ENCODE data around the gene SCO1.

DNA sequence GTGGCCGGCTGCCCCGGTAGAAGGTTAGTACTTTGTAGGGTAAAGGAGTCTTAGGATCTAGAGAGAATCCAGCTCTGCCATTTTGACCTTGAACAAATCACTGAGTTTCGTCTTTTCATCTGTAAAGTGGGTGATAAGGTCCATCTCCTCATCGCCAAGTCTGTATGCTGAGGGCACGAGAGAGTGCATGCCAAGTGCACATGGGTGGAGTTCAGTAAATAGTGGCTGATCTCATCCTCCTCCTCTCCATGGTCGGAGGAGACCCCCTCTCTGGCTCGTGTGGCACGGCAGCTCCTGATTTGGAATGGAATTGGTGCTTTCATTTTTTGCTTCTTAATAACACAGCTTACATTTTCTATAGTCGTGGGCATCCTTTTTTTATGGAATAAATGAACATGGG is 70.9 kb downstream of the SCO1 start:
- TF ChIP-seq, protein P1, sequence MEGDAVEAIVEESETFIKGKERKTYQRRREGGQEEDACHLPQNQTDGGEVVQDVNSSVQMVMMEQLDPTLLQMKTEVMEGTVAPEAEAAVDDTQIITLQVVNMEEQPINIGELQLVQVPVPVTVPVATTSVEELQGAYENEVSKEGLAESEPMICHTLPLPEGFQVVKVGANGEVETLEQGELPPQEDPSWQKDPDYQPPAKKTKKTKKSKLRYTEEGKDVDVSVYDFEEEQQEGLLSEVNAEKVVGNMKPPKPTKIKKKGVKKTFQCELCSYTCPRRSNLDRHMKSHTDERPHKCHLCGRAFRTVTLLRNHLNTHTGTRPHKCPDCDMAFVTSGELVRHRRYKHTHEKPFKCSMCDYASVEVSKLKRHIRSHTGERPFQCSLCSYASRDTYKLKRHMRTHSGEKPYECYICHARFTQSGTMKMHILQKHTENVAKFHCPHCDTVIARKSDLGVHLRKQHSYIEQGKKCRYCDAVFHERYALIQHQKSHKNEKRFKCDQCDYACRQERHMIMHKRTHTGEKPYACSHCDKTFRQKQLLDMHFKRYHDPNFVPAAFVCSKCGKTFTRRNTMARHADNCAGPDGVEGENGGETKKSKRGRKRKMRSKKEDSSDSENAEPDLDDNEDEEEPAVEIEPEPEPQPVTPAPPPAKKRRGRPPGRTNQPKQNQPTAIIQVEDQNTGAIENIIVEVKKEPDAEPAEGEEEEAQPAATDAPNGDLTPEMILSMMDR (IDR thresholded peaks at IDR 0.05; ENCODE audit: insufficient read depth, low read depth, low read length) = no peak
- TF ChIP-seq EZH2 (IDR thresholded peaks at IDR 0.05; ENCODE audit: insufficient read depth, low read length) = no peak

Data from astrocyte (in vitro differentiated cells and primary cell).